Vagina (tissue), 2 donors: ENCODE measurements around the gene VSIR.

Source experiments
- CTCF ChIP-seq, 3 experiments: fragments of 450-650 bp in 2 of 3; fragments of 200-600 bp in 1 of 3; sonication (generic) in 1 of 3; IDR thresholded peaks; one replicate each; pipeline ENCODE4 v1.5.1; 2017 to 2019; ENCODE audit warnings: antibody characterized with exemption in 3 of 3, mild to moderate bottlenecking in 2 of 3, moderate library complexity in 2 of 3
- POLR2A ChIP-seq, 2 donors: fragments of 450-650 bp; IDR thresholded peaks; one replicate each; pipeline ENCODE4 v1.6.1; 2017; ENCODE audit warnings: antibody characterized with exemption in 2 of 2, mild to moderate bottlenecking in 2 of 2, moderate library complexity in 2 of 2
- POLR2AphosphoS5 ChIP-seq, 2 donors: sonication (generic); formaldehyde crosslinking; IDR thresholded peaks; one replicate each; pipeline ENCODE4 v1.9.0; 2017; ENCODE audit warnings: antibody characterized with exemption in 2 of 2, mild to moderate bottlenecking in 2 of 2, low read depth in 1 of 2; ENCODE audit not compliant: insufficient read depth in 1 of 2

GRCh38 chr10:71743089-71743838 is 30.1 kb downstream of the VSIR start:
- no peak for TF ChIP-seq CTCF (IDR thresholded peaks at IDR 0.05)
- TF ChIP-seq POLR2AphosphoS5 (IDR thresholded peaks at IDR 0.05; ENCODE audit: insufficient read depth in 1 of 2, low read depth in 1 of 2), result no peak
- TF ChIP-seq POLR2A (IDR thresholded peaks at IDR 0.05), result no peak
